GM08714 (cell line): Measurements from ENCODE around the gene RNF6.
"Not testable (repeated sequence)": the region's sequence is repeated elsewhere in the genome, so short reads cannot be mapped to it uniquely, and the experiment has no call there.

Experiments
- H3K4me3 ChIP-seq: fragments of 200-500 bp; sonication (Bioruptor generic); 2 replicates; pipeline ENCODE4 v1.5.1; 2014; ENCODE audit warnings: mild to moderate bottlenecking, low read length, inconsistent platforms
- ZNF274 ChIP-seq: IDR thresholded peaks from 2 replicates; pipeline ENCODE4 v1.6.1; 2012; ENCODE audit warnings: mild to moderate bottlenecking, low read depth, low read length

The RNF6 gene

GRCh38 chr13:26221721-26222519 lies at the start of gene RNF6:
Gene RNF6, minus strand, starts transcription at chr13:26222314. Its CDS starts 2,665 bp downstream, at chr13:26219649.
- TF ChIP-seq ZNF274: no peak

DNA sequence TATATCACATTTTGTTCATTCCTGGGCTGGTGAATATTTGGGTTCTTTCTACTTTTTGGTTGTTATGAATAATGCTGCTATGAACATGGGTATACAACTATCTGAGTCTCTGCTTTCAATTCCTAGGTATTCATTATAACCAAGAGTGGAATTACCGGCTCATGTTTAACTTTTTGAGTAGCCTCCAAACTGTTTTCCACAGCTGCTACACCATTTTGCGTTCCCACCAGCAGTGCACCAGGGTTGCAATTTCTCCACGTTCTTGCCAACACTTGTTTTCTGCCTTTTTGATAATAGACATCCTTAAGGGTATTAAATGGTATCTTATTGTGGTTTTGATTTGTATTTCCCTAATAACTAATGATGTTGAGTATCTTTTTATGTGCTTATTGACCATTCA lies 48.6 kb upstream of the RNF6 start:
- no peak for TF ChIP-seq ZNF274
- H3K4me3 ChIP-seq: no peak overlapping the region

More at GRCh38 chr13:26221721-26222519, at the start of gene RNF6:
- peak within 1 kb of the TSS; percentile 67 for H3K4me3 ChIP-seq

- no peak for TF ChIP-seq ZNF274
- no peak overlapping the region for H3K4me3 ChIP-seq
These were observed 44.2 kb upstream of the RNF6 start for GRCh38 chr13:26266311-26266710.

DNA sequence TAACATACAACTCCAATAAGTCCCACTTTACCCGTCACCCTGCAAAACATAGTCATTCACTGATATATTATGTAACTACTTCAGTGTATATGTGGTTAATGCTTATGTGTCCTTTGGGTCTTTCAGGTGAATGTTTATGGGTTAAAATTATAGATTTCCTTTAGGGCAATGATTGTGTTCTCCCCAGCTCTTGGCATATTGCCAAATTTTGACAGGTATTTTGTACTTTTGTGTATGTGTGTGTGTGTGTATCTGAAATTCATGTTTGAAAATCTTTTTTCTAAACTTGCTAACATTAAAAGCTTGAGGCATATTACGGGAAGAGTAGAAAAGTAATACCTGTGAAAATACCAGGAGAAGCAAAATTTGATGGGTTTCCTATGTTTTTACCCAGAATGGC lies 40.0 kb upstream of the RNF6 start:
- no peak overlapping the region for H3K4me3 ChIP-seq
- TF ChIP-seq ZNF274: no peak

GRCh38 chr13:26259634-26260033 lies 37.5 kb upstream of the RNF6 start:
- no peak overlapping the region for H3K4me3 ChIP-seq
- no peak for TF ChIP-seq ZNF274

GRCh38 chr13:26257049-26257448 lies 34.9 kb upstream of the RNF6 start:
- H3K4me3 ChIP-seq: no peak overlapping the region; the same call in 1 of the 2 replicates
- TF ChIP-seq ZNF274: no peak

DNA sequence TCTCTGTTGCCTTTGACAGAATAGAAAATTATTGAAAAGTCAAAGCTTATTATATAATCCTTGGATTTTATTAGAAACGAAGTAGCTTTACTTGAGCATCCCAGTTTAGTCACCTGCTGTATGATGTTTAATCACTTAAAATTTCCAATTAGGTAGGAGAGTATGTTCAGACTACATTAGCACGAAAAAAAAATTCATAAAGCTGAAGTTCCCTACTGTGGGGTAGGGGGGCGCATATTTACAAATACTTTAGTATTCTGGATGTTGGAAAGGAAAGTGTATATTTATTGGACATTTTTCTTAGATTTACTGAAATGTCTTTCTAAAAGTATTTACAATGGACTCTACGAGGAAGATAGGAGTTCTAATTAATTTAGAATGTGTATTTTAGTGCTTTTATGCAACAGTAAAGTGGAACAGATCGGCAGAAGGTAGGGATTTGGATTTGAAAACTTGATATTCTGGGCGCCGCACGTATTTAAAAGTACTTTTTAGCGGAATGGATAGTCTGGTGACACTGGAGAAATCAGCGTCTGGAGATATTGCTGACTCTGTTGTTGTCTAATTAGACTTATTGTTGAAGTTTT lies 33.7 kb upstream of the RNF6 start:
- peak overlapping the region; percentile 99; the same call in 1 of the 2 replicates for H3K4me3 ChIP-seq
- no peak for TF ChIP-seq ZNF274

DNA sequence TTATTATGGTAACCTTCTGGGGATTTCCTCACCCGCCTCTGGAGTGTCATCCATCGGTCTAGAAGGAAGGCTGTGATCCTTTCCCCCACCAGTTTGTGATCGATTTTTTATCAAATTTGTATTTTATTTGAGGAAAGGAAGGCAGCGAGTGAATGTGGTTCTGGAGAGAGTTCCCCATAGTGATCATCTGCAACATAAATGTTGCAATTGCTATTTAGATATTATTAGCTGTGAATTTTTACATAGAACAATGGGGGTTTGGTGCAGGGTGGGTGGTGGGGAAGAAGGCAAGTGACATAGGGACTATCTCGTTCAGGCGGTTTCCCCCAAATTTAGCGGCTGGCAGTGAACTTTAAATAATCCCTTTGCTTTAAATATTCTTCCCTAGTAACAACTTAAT lies 33.0 kb upstream of the RNF6 start:
- no peak for TF ChIP-seq ZNF274
- H3K4me3 ChIP-seq: peak overlapping the region; percentile 99

GRCh38 chr13:26254583-26255111 lies 32.5 kb upstream of the RNF6 start:
- H3K4me3 ChIP-seq: peak overlapping the region; percentile 99
- TF ChIP-seq ZNF274: no peak

DNA sequence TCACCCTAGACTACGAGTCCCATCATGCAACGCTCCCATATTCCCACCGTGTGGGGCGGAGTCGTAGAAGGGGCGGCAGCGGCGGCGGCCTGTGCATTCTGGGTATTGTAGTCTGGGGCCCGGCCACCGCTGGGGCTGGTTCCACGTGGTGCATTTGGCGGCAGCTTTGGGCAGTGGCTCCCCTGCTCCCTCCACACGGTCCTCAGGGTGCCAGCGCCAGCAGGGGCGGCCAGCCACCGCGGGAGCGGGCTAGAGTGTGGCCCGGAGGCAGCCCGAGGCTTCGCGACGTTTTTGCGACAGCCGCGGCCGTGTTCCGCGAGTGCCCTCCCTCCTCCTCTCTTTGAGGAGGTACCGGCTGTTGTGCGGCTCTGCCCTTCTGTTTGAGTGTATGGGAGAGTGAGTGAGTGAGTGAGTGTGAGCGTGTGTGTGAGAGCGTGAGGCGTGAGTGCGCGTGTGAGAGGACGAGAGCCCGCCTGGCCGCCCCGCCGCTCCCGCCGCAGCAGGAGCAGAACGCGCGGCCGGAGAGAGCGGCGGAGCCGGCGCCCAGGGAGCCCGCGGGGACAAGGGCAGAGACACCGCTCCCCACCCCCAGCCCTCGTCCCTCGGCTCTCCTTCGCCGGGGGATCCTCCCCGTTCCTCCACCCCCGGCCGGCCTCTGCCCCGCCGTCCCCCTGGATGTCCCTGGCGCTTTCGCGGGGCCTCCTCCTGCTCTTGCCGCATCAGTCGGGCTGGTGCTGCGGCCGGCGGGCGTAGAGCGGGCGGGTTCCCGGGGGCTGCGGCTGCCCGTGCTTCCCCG lies 31.9 kb upstream of the RNF6 start, which contains the start of gene CDK8:
CDK8 (plus strand) TSS at position 343 of the 796 bp plus-strand sequence. CDS start 513 bp downstream, outside the sequence.
- H3K4me3 ChIP-seq: peak within 1 kb of the TSS; percentile 99
- no peak for TF ChIP-seq ZNF274

GRCh38 chr13:26253262-26253786 lies 31.2 kb upstream of the RNF6 start:
- no peak for TF ChIP-seq ZNF274

GRCh38 chr13:26252006-26252405 lies 29.9 kb upstream of the RNF6 start:
- not testable (repeated sequence) for H3K4me3 ChIP-seq

More at GRCh38 chr13:26253262-26253786, 31.2 kb upstream of the RNF6 start:
- H3K4me3 ChIP-seq: peak overlapping the region; percentile 99; the same call in 1 of the 2 replicates

DNA sequence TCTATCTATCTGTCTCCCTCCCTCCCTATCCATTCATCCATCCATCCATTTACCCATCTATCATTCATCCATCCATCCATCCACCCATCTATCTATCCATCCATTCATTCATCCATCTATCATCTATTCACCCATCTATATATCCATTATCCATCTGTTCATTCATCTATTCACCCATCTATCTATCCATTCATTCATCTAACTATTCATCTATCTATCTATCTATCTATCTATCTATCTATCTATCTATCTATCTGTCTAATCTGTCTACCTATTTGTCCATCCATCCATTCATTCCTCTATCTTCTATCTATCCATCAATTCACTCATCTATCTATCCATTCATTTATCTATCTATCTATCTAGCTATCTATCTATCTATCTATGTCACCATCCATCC lies 27.4 kb upstream of the RNF6 start:
- no peak for TF ChIP-seq ZNF274
- no peak overlapping the region for H3K4me3 ChIP-seq

GRCh38 chr13:26247608-26248007 lies 25.5 kb upstream of the RNF6 start:
- H3K4me3 ChIP-seq: no peak overlapping the region
- no peak for TF ChIP-seq ZNF274
